ENCODE measurements around the gene KANK3. TPM values are rescaled to one million over a fixed set of nuclear protein-coding genes. Genes with fewer than 3 reads are reported as not detected.
"Not testable (repeated sequence)": the region's sequence is repeated elsewhere in the genome, so short reads cannot be mapped to it uniquely, and the experiment has no call there.

The KANK3 gene
- total RNA-seq, 1 donor from 2014 or later = 2.9 TPM

GRCh38 chr19:8387688-8388611, 44.9 kb upstream of the KANK3 start:
- DNase-seq (ENCODE audit: low read depth) = no peak
- Histone ChIP-seq H3K27ac (ENCODE audit: low read depth, low read length) (no peak overlapping the region), H3K9me3 (ENCODE audit: insufficient read depth, low read depth, low read length) (no peaks in the 10 kb centered on the region), H3K36me3 (ENCODE audit: insufficient read depth, low read length) (no peaks in the 10 kb centered on the region), H3K27me3 (ENCODE audit: insufficient read depth, low read length) (no peaks in the 10 kb centered on the region), H2AFZ (ENCODE audit: low read depth, low read length) (no peak overlapping the region), H3K9ac (ENCODE audit: low read length) (no peak overlapping the region), H4K20me1 (ENCODE audit: insufficient read depth, low read length) (peaks cover 20% of the 10 kb centered on the region), H3K79me2 (ENCODE audit: insufficient read depth, low read length) (peaks cover 24% of the 10 kb centered on the region), H3K4me3 (ENCODE audit: insufficient read depth, low read depth, low read length) (no peak overlapping the region), H3K4me2 (ENCODE audit: low read length) (no peak overlapping the region), H3K4me1 (ENCODE audit: insufficient read depth, low read length) (peaks cover 10% of the 10 kb centered on the region)
- H3K27ac Mint-ChIP-seq (ENCODE audit: unreplicated experiment) = no peak overlapping the region
- TF ChIP-seq CTCF (IDR thresholded peaks at IDR 0.05; ENCODE audit: insufficient read depth, low read depth, low read length) (no peak), EZH2 (IDR thresholded peaks at IDR 0.05; ENCODE audit: insufficient read depth, low read length) (no peak)
- H3K27me3 Mint-ChIP-seq (ENCODE audit: low read depth, unreplicated experiment) = no peaks in the 10 kb centered on the region
- H3K36me3 Mint-ChIP-seq (ENCODE audit: low read depth, unreplicated experiment) = peaks cover 20% of the 10 kb centered on the region
- no peak for FAIRE-seq
- peaks cover 3% of the 10 kb centered on the region for H3K9me3 Mint-ChIP-seq (ENCODE audit: unreplicated experiment)
- peaks cover 6% of the 10 kb centered on the region for H3K4me1 Mint-ChIP-seq (ENCODE audit: low read depth, unreplicated experiment)
- no peak overlapping the region for H3K4me3 Mint-ChIP-seq (ENCODE audit: unreplicated experiment)

GRCh38 chr19:8386990-8387389, 43.9 kb upstream of the KANK3 start:
- no peak overlapping the region for H3K4me3 ChIP-seq (ENCODE audit: insufficient read depth, low read depth, low read length)
- peaks cover 6% of the 10 kb centered on the region for H3K4me1 Mint-ChIP-seq (ENCODE audit: low read depth, unreplicated experiment)
- FAIRE-seq = no peak

GRCh38 chr19:8386419-8386818, 43.4 kb upstream of the KANK3 start:
- H3K4me3 ChIP-seq (ENCODE audit: insufficient read depth, low read depth, low read length); DNase-seq (ENCODE audit: low read depth); H2AFZ ChIP-seq (ENCODE audit: low read depth, low read length); H3K9me3 Mint-ChIP-seq (ENCODE audit: unreplicated experiment); H3K9ac ChIP-seq (ENCODE audit: low read length); H3K27me3 Mint-ChIP-seq (ENCODE audit: low read depth, unreplicated experiment); H3K9me3 ChIP-seq (ENCODE audit: insufficient read depth, low read depth, low read length); H3K4me1 Mint-ChIP-seq (ENCODE audit: low read depth, unreplicated experiment); H4K20me1 ChIP-seq (ENCODE audit: insufficient read depth, low read length); H3K4me2 ChIP-seq (ENCODE audit: low read length); H3K27ac ChIP-seq (ENCODE audit: low read depth, low read length); H3K27me3 ChIP-seq (ENCODE audit: insufficient read depth, low read length); H3K79me2 ChIP-seq (ENCODE audit: insufficient read depth, low read length); H3K36me3 ChIP-seq (ENCODE audit: insufficient read depth, low read length); H3K27ac Mint-ChIP-seq (ENCODE audit: unreplicated experiment); FAIRE-seq; H3K4me3 Mint-ChIP-seq (ENCODE audit: unreplicated experiment); H3K4me1 ChIP-seq (ENCODE audit: insufficient read depth, low read length): not testable (repeated sequence)
- H3K36me3 Mint-ChIP-seq (ENCODE audit: low read depth, unreplicated experiment) = peaks cover 17% of the 10 kb centered on the region

More at GRCh38 chr19:8386990-8387389, 43.9 kb upstream of the KANK3 start:
- no peak for TF ChIP-seq EZH2 (IDR thresholded peaks at IDR 0.05; ENCODE audit: insufficient read depth, low read length)
- TF ChIP-seq CTCF (IDR thresholded peaks at IDR 0.05; ENCODE audit: insufficient read depth, low read depth, low read length) = no peak
- no peaks in the 10 kb centered on the region for H3K27me3 ChIP-seq (ENCODE audit: insufficient read depth, low read length)
- no peak overlapping the region for H3K4me3 Mint-ChIP-seq (ENCODE audit: unreplicated experiment)
- no peak overlapping the region for H3K27ac ChIP-seq (ENCODE audit: low read depth, low read length)
- H3K36me3 Mint-ChIP-seq (ENCODE audit: low read depth, unreplicated experiment) = peaks cover 20% of the 10 kb centered on the region
- H3K9me3 Mint-ChIP-seq (ENCODE audit: unreplicated experiment) = peaks cover 3% of the 10 kb centered on the region
- no peaks in the 10 kb centered on the region for H3K9me3 ChIP-seq (ENCODE audit: insufficient read depth, low read depth, low read length)
- no peak for DNase-seq (ENCODE audit: low read depth)
- no peak overlapping the region for H3K4me2 ChIP-seq (ENCODE audit: low read length)
- H3K27ac Mint-ChIP-seq (ENCODE audit: unreplicated experiment) = no peak overlapping the region
- H3K4me1 ChIP-seq (ENCODE audit: insufficient read depth, low read length) = peaks cover 10% of the 10 kb centered on the region
- H4K20me1 ChIP-seq (ENCODE audit: insufficient read depth, low read length) = peaks cover 13% of the 10 kb centered on the region
- no peak overlapping the region for H2AFZ ChIP-seq (ENCODE audit: low read depth, low read length)
- no peak overlapping the region for H3K9ac ChIP-seq (ENCODE audit: low read length)
- peaks cover 15% of the 10 kb centered on the region for H3K79me2 ChIP-seq (ENCODE audit: insufficient read depth, low read length)
- H3K27me3 Mint-ChIP-seq (ENCODE audit: low read depth, unreplicated experiment) = no peaks in the 10 kb centered on the region
- no peaks in the 10 kb centered on the region for H3K36me3 ChIP-seq (ENCODE audit: insufficient read depth, low read length)

GRCh38 chr19:8385566-8385965, 42.5 kb upstream of the KANK3 start:
- H3K79me2 ChIP-seq (ENCODE audit: insufficient read depth, low read length); H2AFZ ChIP-seq (ENCODE audit: low read depth, low read length); H3K36me3 ChIP-seq (ENCODE audit: insufficient read depth, low read length); FAIRE-seq; H3K27me3 ChIP-seq (ENCODE audit: insufficient read depth, low read length); H3K27ac Mint-ChIP-seq (ENCODE audit: unreplicated experiment); H3K4me2 ChIP-seq (ENCODE audit: low read length); H3K9ac ChIP-seq (ENCODE audit: low read length); H3K4me1 Mint-ChIP-seq (ENCODE audit: low read depth, unreplicated experiment); H3K4me3 Mint-ChIP-seq (ENCODE audit: unreplicated experiment); H4K20me1 ChIP-seq (ENCODE audit: insufficient read depth, low read length); H3K27ac ChIP-seq (ENCODE audit: low read depth, low read length); H3K4me1 ChIP-seq (ENCODE audit: insufficient read depth, low read length); H3K27me3 Mint-ChIP-seq (ENCODE audit: low read depth, unreplicated experiment); H3K9me3 Mint-ChIP-seq (ENCODE audit: unreplicated experiment); DNase-seq (ENCODE audit: low read depth); H3K9me3 ChIP-seq (ENCODE audit: insufficient read depth, low read depth, low read length); H3K4me3 ChIP-seq (ENCODE audit: insufficient read depth, low read depth, low read length): not testable (repeated sequence)
- peaks cover 22% of the 10 kb centered on the region for H3K36me3 Mint-ChIP-seq (ENCODE audit: low read depth, unreplicated experiment)
